ENCODE measurements around the gene PDRG1. TPM values are rescaled to one million over a fixed set of nuclear protein-coding genes. Genes with fewer than 3 reads are reported as not detected.

The PDRG1 gene
- total RNA-seq, 1 donor from 2014 or later: 20.6 TPM

GRCh38 chr20:31913431-31914157 lies 38.3 kb downstream of the PDRG1 start:
- peaks cover 5% of the 10 kb centered on the region for H3K27me3 Mint-ChIP-seq (ENCODE audit: low read depth, unreplicated experiment)
- Histone ChIP-seq H3K4me2 (ENCODE audit: low read length) (no peak overlapping the region), H3K4me3 (ENCODE audit: insufficient read depth, low read depth, low read length) (no peak overlapping the region), H3K79me2 (ENCODE audit: insufficient read depth, low read length) (no peaks in the 10 kb centered on the region), H3K9me3 (ENCODE audit: insufficient read depth, low read depth, low read length) (no peaks in the 10 kb centered on the region), H2AFZ (ENCODE audit: low read depth, low read length) (no peak overlapping the region), H3K9ac (ENCODE audit: low read length) (no peak overlapping the region), H3K36me3 (ENCODE audit: insufficient read depth, low read length) (no peaks in the 10 kb centered on the region), H3K27me3 (ENCODE audit: insufficient read depth, low read length) (peaks cover 6% of the 10 kb centered on the region), H3K27ac (ENCODE audit: low read depth, low read length) (no peak overlapping the region), H3K4me1 (ENCODE audit: insufficient read depth, low read length) (no peaks in the 10 kb centered on the region), H4K20me1 (ENCODE audit: insufficient read depth, low read length) (no peaks in the 10 kb centered on the region)
- no peak for FAIRE-seq
- peaks cover 4% of the 10 kb centered on the region for H3K4me1 Mint-ChIP-seq (ENCODE audit: low read depth, unreplicated experiment)
- no peak overlapping the region for H3K4me3 Mint-ChIP-seq (ENCODE audit: unreplicated experiment)
- no peaks in the 10 kb centered on the region for H3K36me3 Mint-ChIP-seq (ENCODE audit: low read depth, unreplicated experiment)
- TF ChIP-seq CTCF (IDR thresholded peaks at IDR 0.05; ENCODE audit: insufficient read depth, low read depth, low read length): no peak
- TF ChIP-seq EZH2 (IDR thresholded peaks at IDR 0.05; ENCODE audit: insufficient read depth, low read length): no peak
- no peak overlapping the region for H3K27ac Mint-ChIP-seq (ENCODE audit: unreplicated experiment)
- DNase-seq (ENCODE audit: low read depth): no peak
- no peaks in the 10 kb centered on the region for H3K9me3 Mint-ChIP-seq (ENCODE audit: unreplicated experiment)

GRCh38 chr20:31910071-31910803 lies 41.6 kb downstream of the PDRG1 start:
- H3K9me3 ChIP-seq (ENCODE audit: insufficient read depth, low read depth, low read length): no peaks in the 10 kb centered on the region
- Mint-ChIP-seq H3K9me3 (ENCODE audit: unreplicated experiment) (no peaks in the 10 kb centered on the region), H3K36me3 (ENCODE audit: low read depth, unreplicated experiment) (no peaks in the 10 kb centered on the region), H3K4me3 (ENCODE audit: unreplicated experiment) (no peak overlapping the region), H3K4me1 (ENCODE audit: low read depth, unreplicated experiment) (no peaks in the 10 kb centered on the region), H3K27ac (ENCODE audit: unreplicated experiment) (no peak overlapping the region), H3K27me3 (ENCODE audit: low read depth, unreplicated experiment) (peaks cover 5% of the 10 kb centered on the region)
- H3K27ac ChIP-seq (ENCODE audit: low read depth, low read length): no peak overlapping the region
- no peaks in the 10 kb centered on the region for H3K79me2 ChIP-seq (ENCODE audit: insufficient read depth, low read length)
- H3K4me2 ChIP-seq (ENCODE audit: low read length): no peak overlapping the region
- no peaks in the 10 kb centered on the region for H3K27me3 ChIP-seq (ENCODE audit: insufficient read depth, low read length)
- FAIRE-seq (no peak), DNase-seq (ENCODE audit: low read depth) (no peak)
- no peaks in the 10 kb centered on the region for H3K36me3 ChIP-seq (ENCODE audit: insufficient read depth, low read length)
- no peaks in the 10 kb centered on the region for H3K4me1 ChIP-seq (ENCODE audit: insufficient read depth, low read length)
- no peak overlapping the region for H2AFZ ChIP-seq (ENCODE audit: low read depth, low read length)
- no peaks in the 10 kb centered on the region for H4K20me1 ChIP-seq (ENCODE audit: insufficient read depth, low read length)
- H3K9ac ChIP-seq (ENCODE audit: low read length): no peak overlapping the region
- no peak overlapping the region for H3K4me3 ChIP-seq (ENCODE audit: insufficient read depth, low read depth, low read length)
- no peak for TF ChIP-seq EZH2 (IDR thresholded peaks at IDR 0.05; ENCODE audit: insufficient read depth, low read length)
- no peak for TF ChIP-seq CTCF (IDR thresholded peaks at IDR 0.05; ENCODE audit: insufficient read depth, low read depth, low read length)

Measured in astrocyte (in vitro differentiated cells and primary cell).